GM12891 (cell line): ENCODE measurements around the gene TPK1.

Experiments used
- POLR2A ChIP-seq: IDR thresholded peaks from 2 replicates; pipeline ENCODE4 v1.6.1; 2011; ENCODE audit warnings: low read depth, low read length, control low read depth
- POLR2AphosphoS5 ChIP-seq: IDR thresholded peaks from 2 replicates; pipeline ENCODE4 v1.6.1; 2011; ENCODE audit warnings: low read depth, low read length, control low read depth

DNA sequence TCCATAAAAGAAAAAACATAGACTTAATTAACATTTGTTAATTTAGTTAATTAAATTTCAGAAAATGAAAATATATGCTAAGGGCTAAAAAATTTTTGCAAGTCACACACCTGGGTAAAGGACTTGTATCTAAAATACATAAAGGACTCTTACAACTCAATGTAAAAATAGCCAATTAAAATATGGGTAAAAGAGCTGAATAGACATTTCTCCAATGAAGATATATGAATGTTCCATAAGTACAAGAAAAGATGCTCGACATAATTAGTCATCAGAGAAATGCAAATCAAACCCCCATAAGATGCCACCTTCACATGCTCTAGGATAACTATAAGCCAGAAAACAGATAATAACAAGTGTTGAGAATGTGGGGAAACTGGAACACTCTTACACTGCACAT, 288.0 kb downstream of the TPK1 start:
- TF ChIP-seq POLR2A (no peak), POLR2AphosphoS5 (no peak)
